Mucosa of stomach (tissue), 1 donor: ENCODE results near the gene CTTNBP2NL.
"Not testable (repeated sequence)": the region's sequence is repeated elsewhere in the genome, so short reads cannot be mapped to it uniquely, and the experiment has no call there.

Experiments used
- H3K27me3 ChIP-seq: one replicate; pipeline ENCODE4 v1.7.0; 2013; ENCODE audit warnings: mild to moderate bottlenecking, low read length; ENCODE audit not compliant: control insufficient read depth, insufficient read depth
- H3K36me3 ChIP-seq: one replicate; pipeline ENCODE4 v1.7.0; 2013; ENCODE audit warnings: low read length; ENCODE audit not compliant: control insufficient read depth, insufficient read depth
- H3K4me1 ChIP-seq: one replicate; pipeline ENCODE4 v1.7.0; 2013; ENCODE audit warnings: mild to moderate bottlenecking, low read length; ENCODE audit not compliant: control insufficient read depth, insufficient read depth
- H3K4me3 ChIP-seq: one replicate; pipeline ENCODE4 v1.7.0; 2013; ENCODE audit warnings: low read length
- H3K9ac ChIP-seq: one replicate; pipeline ENCODE4 v1.7.0; 2013; ENCODE audit warnings: mild to moderate bottlenecking, low read length, moderate library complexity
- H3K9me3 ChIP-seq: one replicate; pipeline ENCODE4 v1.7.0; 2013; ENCODE audit warnings: mild to moderate bottlenecking, low read length, moderate library complexity; ENCODE audit not compliant: control insufficient read depth
- donor health status: Pancreatic carcinoma.

CTTNBP2NL gene

DNA sequence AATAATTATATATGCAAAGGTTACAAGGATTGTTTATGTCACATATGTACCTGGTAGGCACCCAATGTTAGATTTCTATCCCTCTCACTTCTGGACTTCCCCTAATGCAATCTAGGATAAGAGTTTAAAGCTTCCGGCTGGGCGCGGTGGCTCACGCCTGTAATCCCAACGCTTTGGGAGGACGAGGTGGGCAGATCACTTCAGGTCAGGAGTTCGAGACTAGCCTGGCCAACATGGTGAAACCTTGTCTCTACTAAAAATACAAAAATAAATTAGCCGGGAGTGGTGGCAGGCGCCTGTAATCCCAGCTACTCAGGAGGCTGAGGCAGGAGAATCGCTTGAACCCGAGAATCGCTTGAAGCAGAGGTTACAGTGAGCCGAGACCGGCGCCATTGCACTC is 5.7 kb upstream of the CTTNBP2NL start:
- not testable (repeated sequence) for H3K36me3 ChIP-seq, H3K27me3 ChIP-seq, H3K9me3 ChIP-seq
- H3K4me3 ChIP-seq, result peak overlapping the region; percentile 17
- peak overlapping the region; percentile 42 for H3K9ac ChIP-seq
- peaks cover 27% of the 10 kb centered on the region for H3K4me1 ChIP-seq

DNA sequence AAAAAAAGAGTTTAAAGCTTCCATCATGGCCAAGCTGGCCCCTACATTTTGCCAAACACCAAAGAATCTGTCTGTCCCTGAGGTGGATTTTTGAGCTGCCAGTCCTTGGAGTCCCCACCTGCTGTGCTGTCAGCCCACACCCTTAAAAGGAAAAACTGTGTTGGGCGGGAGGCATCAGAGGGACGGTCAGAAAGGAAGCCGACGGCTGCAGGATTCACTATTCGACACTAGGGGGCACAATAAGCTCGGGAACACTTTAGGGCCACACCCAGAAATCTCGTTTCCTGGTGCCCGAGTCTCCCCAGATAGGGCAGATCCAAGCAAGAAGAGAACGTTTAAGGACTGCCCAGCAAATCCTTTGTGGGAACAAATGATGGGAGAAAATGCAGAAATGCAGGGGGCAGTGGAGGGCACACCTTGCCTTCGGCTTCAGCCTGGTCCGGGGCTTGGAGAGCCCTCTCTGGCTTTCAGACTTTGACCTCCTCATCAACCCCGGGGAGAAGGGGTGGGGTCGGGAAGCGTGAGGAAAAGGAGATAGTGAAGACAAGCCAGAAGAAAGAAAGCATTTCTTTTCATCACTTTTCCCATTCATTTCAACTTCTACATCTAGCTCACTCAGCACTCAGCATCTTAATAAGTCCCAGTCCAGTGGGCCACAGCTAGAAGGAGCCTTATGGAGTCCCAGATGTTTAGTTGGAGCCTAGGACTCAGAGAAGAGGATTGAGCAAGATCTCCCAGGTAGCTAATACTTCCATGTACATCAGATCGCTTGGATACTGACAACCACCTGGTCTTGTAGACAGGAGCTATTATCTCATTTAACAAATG is 5.0 kb upstream of the CTTNBP2NL start:
- Histone ChIP-seq H3K4me3 (peak overlapping the region; percentile 17), H3K27me3 (no peaks in the 10 kb centered on the region), H3K9me3 (no peaks in the 10 kb centered on the region), H3K4me1 (peaks cover 31% of the 10 kb centered on the region), H3K9ac (peak overlapping the region; percentile 42), H3K36me3 (no peaks in the 10 kb centered on the region)

DNA sequence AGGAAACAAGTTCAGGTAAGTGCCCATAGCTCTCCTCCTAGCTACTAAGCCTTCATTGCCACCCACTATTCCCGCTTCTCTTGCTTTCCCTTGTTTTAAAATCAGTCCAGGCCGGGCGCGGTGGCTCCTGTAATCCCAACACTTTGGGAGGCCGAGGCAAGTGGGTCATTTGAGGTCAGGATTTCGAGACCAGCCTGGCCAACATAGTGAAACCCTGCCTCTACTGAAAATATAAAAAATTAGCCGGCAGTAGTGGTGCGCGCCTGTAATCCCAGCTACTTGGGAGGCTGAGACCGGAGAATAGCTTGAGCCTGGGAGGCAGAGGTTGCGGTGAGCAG is 4.4 kb upstream of the CTTNBP2NL start:
- Histone ChIP-seq H3K27me3 (no peaks in the 10 kb centered on the region), H3K4me1 (peaks cover 31% of the 10 kb centered on the region), H3K36me3 (no peaks in the 10 kb centered on the region), H3K9ac (peak overlapping the region; percentile 42), H3K9me3 (no peaks in the 10 kb centered on the region), H3K4me3 (no peak overlapping the region)

DNA sequence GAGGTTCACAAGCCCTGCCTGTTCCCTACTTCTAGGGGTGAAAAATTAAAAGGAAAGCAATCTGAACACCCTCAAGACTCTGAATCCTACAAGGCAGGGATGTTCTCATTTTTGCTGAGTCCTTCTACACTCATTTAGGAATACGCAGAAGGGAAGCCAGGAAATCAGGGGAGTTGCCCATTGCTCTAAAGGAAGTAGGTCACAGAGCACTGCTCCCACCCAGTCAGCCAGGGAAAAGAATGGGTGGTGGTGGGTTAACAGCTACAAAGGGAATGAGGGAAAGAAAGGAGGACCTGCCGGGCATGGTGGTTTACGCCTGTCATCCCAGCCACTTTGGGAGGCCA is 2.4 kb upstream of the CTTNBP2NL start:
- peak overlapping the region; percentile 61 for H3K9ac ChIP-seq
- H3K4me1 ChIP-seq, result peaks cover 38% of the 10 kb centered on the region
- no peaks in the 10 kb centered on the region for H3K36me3 ChIP-seq
- no peaks in the 10 kb centered on the region for H3K9me3 ChIP-seq
- H3K27me3 ChIP-seq, result no peaks in the 10 kb centered on the region
- no peak overlapping the region for H3K4me3 ChIP-seq

DNA sequence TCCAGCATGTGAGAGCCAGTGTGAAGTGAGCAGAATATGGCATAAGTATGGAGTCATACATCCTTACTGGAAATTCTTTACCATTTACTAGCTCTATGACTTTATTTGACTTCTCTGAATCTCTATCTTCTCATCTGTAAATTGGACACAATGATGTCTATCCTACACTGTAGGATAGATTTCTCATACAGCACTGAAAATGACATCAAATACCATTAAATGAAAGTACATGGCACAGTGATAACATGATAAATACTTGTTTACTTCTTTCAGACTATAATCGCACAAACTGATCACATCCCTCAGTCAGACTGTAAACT is 1.3 kb upstream of the CTTNBP2NL start:
- H3K9ac ChIP-seq, result peak overlapping the region; percentile 61
- H3K27me3 ChIP-seq, result no peaks in the 10 kb centered on the region
- peak overlapping the region; percentile 0 for H3K4me3 ChIP-seq
- peaks cover 43% of the 10 kb centered on the region for H3K4me1 ChIP-seq
- no peaks in the 10 kb centered on the region for H3K9me3 ChIP-seq
- H3K36me3 ChIP-seq, result no peaks in the 10 kb centered on the region

DNA sequence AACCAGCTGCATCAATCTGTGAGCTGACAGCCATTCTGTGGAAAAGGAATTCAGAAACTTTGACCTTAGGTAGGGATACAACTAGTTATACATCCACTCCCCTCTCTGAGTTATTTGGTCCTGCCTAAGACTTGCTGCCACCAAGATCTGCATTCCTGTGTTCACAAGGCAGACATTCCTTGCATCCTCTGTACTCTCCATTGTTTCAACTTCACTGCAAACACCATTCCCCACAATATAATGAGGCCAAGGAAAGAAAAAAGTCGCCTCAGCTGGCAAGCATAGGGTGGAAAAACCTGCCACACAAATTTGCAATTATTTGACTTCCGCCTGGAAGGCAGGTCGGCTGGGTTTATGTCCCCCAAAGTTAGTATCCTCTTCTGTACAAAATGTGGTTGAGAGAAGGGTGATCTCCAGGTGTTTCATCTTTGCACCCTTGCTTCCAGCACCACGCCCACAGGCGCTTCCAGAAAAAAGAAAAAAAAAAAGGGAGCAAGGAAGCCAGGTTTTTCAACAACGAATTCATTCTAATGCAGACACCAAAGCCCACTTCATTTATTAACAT is 676 bp upstream of the CTTNBP2NL start:
- H3K4me1 ChIP-seq, result peaks cover 43% of the 10 kb centered on the region
- no peaks in the 10 kb centered on the region for H3K9me3 ChIP-seq
- H3K9ac ChIP-seq, result peak overlapping the region; percentile 88
- H3K36me3 ChIP-seq, result no peaks in the 10 kb centered on the region
- H3K4me3 ChIP-seq, result peak overlapping the region; percentile 88
- no peaks in the 10 kb centered on the region for H3K27me3 ChIP-seq

DNA sequence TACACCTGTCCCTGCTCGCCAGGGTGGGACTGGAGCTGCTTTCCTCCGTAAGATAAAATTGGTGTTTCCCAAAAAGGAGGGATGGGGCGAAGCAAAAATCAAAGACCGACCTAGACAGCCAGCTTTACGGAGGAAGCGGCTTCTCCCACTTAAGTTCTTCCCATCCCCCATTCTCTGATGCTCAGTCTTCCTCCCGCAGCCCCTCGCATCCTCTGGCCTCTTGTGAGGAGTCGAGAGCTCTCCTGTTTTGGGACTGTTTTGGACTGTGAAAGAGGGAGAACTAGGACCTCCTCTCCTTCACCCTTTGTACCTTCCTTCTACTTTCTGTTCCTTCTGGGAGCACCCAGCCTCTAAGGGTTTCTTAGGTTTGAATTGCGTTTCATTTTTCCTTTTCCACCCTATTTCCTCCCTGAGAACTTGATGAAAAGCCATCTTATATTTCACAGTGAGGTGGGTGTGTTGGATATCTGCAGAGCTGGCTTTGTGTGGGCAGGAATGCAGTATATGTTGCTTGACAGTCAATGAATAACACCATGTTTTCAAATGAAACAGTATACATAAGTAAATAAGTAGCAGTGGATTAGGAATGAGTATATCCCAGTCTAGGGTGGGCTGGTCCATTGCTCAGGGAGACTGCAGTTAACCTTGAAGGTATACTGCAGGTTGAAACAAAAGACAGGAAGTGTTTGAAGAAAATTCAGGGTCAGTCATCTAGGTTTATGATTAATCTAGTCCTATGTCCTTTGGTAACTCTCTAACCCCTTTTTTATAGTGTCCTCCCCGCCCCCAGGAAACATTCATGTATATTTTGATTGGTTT is 848 bp downstream of the CTTNBP2NL start:
- Histone ChIP-seq H3K27me3 (no peaks in the 10 kb centered on the region), H3K9ac (peak overlapping the region; percentile 88), H3K4me3 (peak overlapping the region; percentile 88), H3K4me1 (peaks cover 35% of the 10 kb centered on the region), H3K9me3 (no peaks in the 10 kb centered on the region), H3K36me3 (no peaks in the 10 kb centered on the region)

DNA sequence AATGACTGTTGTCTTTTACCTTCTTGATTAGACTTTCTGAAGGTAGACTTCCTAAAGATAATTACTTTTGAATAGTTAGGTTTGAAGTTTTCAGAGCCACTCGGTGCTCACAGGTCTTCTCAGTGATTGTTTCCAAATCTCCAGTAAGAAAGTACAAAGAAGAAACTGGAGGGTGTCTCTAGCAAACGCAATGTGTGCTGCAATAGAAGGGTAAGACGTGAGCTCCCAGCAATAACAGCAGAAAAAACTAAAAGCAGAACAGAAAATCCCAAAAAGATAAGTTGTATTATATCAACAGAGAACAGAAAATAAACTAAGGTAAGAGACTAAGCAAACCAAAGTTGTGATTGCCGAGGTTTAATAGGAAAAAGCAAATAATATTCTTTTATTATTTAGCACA is 1.8 kb downstream of the CTTNBP2NL start:
- no peaks in the 10 kb centered on the region for H3K36me3 ChIP-seq
- H3K4me1 ChIP-seq, result peaks cover 35% of the 10 kb centered on the region
- H3K4me3 ChIP-seq, result peak overlapping the region; percentile 16
- no peaks in the 10 kb centered on the region for H3K9me3 ChIP-seq
- peak overlapping the region; percentile 45 for H3K9ac ChIP-seq
- no peaks in the 10 kb centered on the region for H3K27me3 ChIP-seq

DNA sequence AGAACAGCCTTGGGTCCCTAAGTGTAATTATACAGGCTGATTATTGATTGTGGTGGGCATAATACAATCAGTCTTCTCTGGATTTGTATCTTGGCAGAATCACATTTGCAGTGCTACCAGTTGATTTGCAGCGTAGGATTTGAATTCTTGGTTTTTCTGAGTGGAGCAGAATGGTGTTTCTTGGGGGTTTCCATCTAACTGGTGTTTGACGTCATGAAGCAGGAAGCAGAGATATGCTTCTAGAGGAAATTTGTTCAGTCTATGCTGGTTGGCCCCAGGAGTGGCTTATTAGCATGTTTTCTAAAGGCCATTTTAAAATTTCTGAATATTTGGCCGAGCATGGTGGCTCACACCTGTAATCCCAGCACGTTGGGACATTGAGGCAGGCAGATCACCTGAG is 3.4 kb downstream of the CTTNBP2NL start:
- Histone ChIP-seq H3K9me3 (no peaks in the 10 kb centered on the region), H3K9ac (no peak overlapping the region), H3K4me1 (peaks cover 28% of the 10 kb centered on the region), H3K4me3 (no peak overlapping the region), H3K36me3 (no peaks in the 10 kb centered on the region), H3K27me3 (no peaks in the 10 kb centered on the region)

DNA sequence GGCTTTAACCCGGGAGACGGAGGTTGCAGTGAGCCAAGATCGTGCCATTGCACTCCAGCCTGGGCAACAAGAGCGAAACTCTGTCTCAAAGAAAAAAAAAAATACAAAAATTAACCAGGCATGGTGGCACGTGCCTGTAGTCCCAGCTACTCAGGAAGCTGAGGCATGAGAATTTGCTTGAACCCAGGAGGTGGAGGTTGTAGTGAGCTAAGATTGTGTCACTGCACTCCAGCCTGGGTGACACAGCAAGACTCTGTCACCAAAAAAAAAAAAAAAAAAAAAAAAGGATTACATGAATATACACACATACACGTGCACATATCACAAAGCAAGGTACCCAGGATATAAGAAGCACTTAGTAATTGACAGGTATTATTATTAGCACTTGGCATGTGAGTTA is 4.7 kb downstream of the CTTNBP2NL start:
- H3K4me1 ChIP-seq, result peaks cover 24% of the 10 kb centered on the region
- not testable (repeated sequence) for H3K36me3 ChIP-seq, H3K9ac ChIP-seq, H3K27me3 ChIP-seq, H3K4me3 ChIP-seq, H3K9me3 ChIP-seq

DNA sequence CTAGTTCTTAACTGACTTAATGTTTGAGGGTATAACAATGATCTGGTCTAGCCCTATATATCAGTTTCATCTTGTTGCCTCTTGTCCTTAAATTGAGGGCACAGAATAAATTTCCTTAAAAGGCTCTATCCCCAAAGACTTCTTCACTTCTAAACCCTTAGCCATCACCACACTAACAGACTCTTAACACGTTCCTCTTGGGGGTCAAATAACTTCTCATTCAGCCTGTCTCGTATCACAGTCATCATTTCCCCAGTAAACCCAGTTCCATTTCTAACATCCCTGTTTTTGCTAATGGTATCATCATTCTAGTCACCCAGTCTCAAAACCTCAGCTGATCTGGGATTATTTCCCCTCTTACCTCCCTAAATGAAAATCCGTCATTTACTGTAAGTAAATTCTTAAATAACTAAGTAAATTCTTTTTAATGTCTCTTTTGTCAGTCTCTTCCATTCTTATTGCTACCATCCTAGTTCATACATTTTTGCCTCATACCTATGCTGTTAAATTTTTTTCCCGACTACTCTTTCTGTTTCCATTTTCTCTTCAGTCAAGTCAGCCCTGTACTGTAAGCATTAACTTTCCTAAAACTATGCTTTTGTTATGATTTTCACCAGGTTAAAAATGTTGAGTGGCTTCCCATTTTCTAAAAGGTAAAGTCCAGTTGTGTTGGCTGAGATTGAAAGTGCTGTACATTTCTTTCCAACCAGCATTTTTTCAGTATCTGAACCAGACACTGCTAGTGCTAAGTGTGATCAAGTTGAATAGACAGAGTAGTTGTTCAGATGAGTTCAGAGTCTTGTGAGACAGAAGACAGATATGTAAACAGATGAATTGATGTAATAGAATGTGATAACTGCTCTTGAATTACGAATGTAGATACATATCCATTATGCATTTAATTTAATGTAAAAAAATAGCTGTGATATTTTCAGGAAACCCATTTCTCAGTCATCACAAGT is 6.9 kb downstream of the CTTNBP2NL start:
- H3K9me3 ChIP-seq, result no peaks in the 10 kb centered on the region
- peaks cover 17% of the 10 kb centered on the region for H3K4me1 ChIP-seq
- H3K4me3 ChIP-seq, result no peak overlapping the region
- no peak overlapping the region for H3K9ac ChIP-seq
- no peaks in the 10 kb centered on the region for H3K27me3 ChIP-seq
- no peaks in the 10 kb centered on the region for H3K36me3 ChIP-seq
